ENCODE results near the gene HID1.

The HID1 gene

DNA sequence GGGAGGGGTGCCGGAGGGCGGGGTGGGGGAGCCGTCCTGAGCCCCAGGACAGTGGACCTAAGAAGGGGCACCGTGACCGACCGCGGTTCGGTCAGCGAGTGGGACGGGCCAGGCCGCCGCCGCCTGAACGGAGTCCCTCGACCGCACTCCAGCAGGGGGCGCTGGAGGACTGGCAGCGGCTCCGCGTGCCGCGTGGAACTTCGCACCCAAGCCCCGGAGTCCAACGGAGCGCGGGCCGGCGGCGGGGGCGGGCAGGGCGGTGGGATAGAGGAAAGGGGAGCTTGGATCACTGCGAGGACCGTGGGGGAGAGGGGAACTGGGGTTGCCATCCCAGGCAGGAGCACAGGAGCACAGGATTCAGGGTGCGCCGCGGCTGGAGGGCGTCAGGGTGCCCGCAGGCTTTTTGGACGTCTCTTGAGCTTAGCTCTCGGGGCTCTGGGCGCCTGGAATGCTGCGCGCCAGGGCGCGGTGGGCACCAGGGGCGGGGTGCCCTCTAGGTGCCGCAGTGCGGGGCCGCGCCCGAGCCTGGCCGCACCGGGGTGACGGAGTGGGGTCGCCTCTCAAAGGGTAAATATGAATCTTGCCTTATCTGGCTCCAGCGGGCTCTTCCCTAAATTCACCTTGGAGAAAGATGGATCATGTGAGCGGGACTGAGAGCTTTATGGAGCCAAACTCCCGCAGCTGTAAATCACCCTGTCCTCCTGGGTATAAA is 48.9 kb downstream of the HID1 start:
- Histone ChIP-seq H3K36me3 (ENCODE audit: control insufficient read depth, insufficient read depth, low read length, severe bottlenecking) (no peaks in the 10 kb centered on the region), H3K9ac (ENCODE audit: low read length) (no peak overlapping the region), H3K9me3 (ENCODE audit: control insufficient read depth, low read length) (no peaks in the 10 kb centered on the region), H3K4me3 (ENCODE audit: low read length) (no peak overlapping the region), H3K4me1 (ENCODE audit: control insufficient read depth, insufficient read depth, low read length) (no peaks in the 10 kb centered on the region), H3K27me3 (replicated peaks; ENCODE audit: control insufficient read depth, insufficient read depth, low read length) (peaks cover 60% of the 10 kb centered on the region)
- DNase-seq (ENCODE audit: low read depth): peak; percentile 78

DNA sequence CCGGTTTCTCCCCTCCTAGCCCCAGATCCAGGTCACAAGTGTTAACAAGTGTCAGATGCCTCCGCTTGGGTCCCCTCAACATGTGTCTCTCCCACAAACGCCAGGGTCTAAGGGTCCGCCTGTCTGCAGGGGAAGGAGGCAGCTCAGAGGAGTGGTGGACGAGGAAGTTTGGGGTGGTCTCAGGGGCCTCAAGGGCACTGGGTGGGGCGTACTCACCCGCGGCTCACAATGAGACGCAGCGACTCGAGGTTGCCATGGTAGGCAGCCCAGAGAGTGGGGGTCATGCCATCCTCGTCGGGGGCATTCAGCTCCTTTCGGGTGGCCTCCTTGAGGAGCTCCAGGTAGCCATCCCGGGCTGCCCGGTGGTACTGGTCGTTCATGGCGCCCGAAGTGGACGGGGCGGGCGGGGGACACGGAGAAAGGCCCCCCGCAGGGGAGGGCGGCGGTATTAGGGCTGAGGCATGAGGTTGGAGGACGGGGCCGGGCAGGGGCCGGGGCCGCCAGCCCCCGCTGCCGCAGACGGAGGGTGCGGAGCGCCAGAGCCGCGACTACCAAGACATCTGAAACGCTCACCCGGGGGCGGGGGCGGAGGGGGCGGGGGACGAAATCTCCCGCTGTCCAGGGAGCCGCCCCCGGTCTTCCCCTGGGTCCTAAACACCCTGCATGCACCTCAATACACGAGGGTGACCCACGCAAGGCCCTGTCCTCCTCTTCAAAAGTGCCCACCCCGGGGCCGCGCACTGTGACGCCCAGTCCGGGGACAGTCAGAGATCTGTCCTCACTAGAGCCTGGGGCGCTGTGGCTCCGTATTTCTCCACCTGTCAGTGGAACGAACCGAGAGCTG is 49.6 kb downstream of the HID1 start, which contains the start of gene USH1G:
USH1G (minus strand) TSS at position 562 of the 844 bp plus-strand sequence; CDS start at position 380, 182 bp downstream.
- peak; percentile 34 for DNase-seq (ENCODE audit: low read depth)
- Histone ChIP-seq H3K27me3 (replicated peaks; ENCODE audit: control insufficient read depth, insufficient read depth, low read length) (peaks cover 57% of the 10 kb centered on the region), H3K4me1 (ENCODE audit: control insufficient read depth, insufficient read depth, low read length) (no peaks in the 10 kb centered on the region), H3K9me3 (ENCODE audit: control insufficient read depth, low read length) (no peaks in the 10 kb centered on the region), H3K9ac (ENCODE audit: low read length) (no peak within 1 kb of the TSS), H3K36me3 (ENCODE audit: control insufficient read depth, insufficient read depth, low read length, severe bottlenecking) (no peaks in the 10 kb centered on the region), H3K4me3 (ENCODE audit: low read length) (no peak within 1 kb of the TSS)

DNA sequence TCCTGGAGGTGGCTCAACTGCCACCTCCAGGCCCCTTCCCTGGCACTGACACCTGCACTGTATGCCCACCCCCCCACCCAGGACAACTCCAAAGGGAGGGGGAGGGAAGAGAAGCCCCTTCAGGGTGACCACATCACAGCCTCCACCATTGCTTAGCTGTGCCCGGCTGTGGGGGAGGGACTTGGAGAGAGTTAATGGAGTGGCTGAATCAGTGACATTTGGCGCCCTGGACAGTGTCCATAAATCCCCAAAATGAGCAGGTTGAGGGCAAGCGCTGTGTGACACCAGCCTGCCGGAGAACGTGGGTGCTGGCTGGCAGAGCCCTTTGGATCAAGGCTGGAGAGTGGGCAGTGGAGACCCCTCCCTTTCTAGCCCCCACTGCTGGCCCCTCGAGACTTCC is 50.4 kb downstream of the HID1 start:
- Histone ChIP-seq H3K27me3 (replicated peaks; ENCODE audit: control insufficient read depth, insufficient read depth, low read length) (peaks cover 58% of the 10 kb centered on the region), H3K4me1 (ENCODE audit: control insufficient read depth, insufficient read depth, low read length) (no peaks in the 10 kb centered on the region), H3K9me3 (ENCODE audit: control insufficient read depth, low read length) (no peaks in the 10 kb centered on the region), H3K36me3 (ENCODE audit: control insufficient read depth, insufficient read depth, low read length, severe bottlenecking) (no peaks in the 10 kb centered on the region), H3K4me3 (ENCODE audit: low read length) (no peak overlapping the region), H3K9ac (ENCODE audit: low read length) (no peak overlapping the region)
- DNase-seq (ENCODE audit: low read depth): no peak

DNA sequence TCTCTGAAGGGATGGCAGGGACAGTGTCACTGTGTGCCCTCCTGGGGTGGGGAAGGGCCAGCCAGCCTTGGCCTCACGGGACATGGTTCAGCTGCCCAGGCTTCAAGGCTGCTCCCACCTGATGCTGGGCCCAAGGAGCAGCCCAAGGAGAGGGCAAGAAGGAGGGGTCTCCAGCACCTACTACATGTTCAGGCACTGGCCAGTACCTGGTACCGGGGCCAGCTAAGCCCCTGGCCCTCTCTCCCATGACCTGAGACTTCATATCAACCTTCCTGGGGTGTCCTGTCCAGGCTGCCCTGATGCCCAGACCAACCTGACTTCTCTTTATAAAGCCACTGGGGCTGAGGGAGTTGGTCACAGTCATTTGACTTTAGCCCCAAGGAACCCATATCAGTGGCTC is 50.8 kb downstream of the HID1 start:
- Histone ChIP-seq H3K4me3 (ENCODE audit: low read length) (no peak overlapping the region), H3K27me3 (replicated peaks; ENCODE audit: control insufficient read depth, insufficient read depth, low read length) (peaks cover 62% of the 10 kb centered on the region), H3K36me3 (ENCODE audit: control insufficient read depth, insufficient read depth, low read length, severe bottlenecking) (no peaks in the 10 kb centered on the region), H3K4me1 (ENCODE audit: control insufficient read depth, insufficient read depth, low read length) (no peaks in the 10 kb centered on the region), H3K9me3 (ENCODE audit: control insufficient read depth, low read length) (no peaks in the 10 kb centered on the region), H3K9ac (ENCODE audit: low read length) (no peak overlapping the region)
- DNase-seq (ENCODE audit: low read depth): no peak

DNA sequence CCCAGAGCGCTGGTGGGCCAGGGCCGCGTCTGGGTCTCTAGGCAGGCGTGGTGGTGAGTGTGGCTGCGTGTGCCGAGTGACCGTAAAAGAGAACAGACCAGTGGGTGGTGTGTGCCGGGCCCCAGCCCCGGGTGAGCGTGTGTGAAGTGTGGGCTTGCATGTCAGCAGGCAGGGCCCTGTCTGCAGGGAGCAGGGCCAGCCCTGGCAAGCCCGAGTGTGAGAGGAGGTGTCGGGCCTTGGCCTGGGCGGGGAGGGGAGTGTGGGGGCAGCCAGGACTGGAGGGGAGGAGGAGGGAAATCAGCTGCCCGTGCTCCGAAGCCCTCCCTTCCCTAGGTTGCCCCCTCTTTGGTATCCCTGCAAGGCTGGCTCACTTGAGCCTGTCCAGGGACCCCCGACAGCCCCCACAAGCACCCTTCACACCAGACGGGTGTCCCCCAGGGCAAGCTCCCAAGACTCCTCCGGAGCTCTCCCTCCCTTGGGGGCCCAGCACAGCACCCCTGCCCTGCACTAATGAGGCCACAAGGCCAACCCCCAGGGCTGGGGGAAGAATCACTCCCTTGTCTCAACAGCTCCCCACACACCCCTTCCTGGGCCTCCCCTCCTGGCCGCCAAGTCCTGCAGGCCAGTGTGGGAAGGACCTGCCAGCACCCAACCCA is 51.4 kb downstream of the HID1 start:
- Histone ChIP-seq H3K36me3 (ENCODE audit: control insufficient read depth, insufficient read depth, low read length, severe bottlenecking) (no peaks in the 10 kb centered on the region), H3K27me3 (replicated peaks; ENCODE audit: control insufficient read depth, insufficient read depth, low read length) (peaks cover 65% of the 10 kb centered on the region), H3K9me3 (ENCODE audit: control insufficient read depth, low read length) (no peaks in the 10 kb centered on the region), H3K4me3 (ENCODE audit: low read length) (no peak overlapping the region), H3K9ac (ENCODE audit: low read length) (no peak overlapping the region), H3K4me1 (ENCODE audit: control insufficient read depth, insufficient read depth, low read length) (no peaks in the 10 kb centered on the region)
- no peak for DNase-seq (ENCODE audit: low read depth)

- Histone ChIP-seq H3K36me3 (ENCODE audit: control insufficient read depth, insufficient read depth, low read length, severe bottlenecking) (no peaks in the 10 kb centered on the region), H3K4me1 (ENCODE audit: control insufficient read depth, insufficient read depth, low read length) (no peaks in the 10 kb centered on the region), H3K4me3 (ENCODE audit: low read length) (no peak overlapping the region), H3K9me3 (ENCODE audit: control insufficient read depth, low read length) (no peaks in the 10 kb centered on the region), H3K9ac (ENCODE audit: low read length) (no peak overlapping the region), H3K27me3 (replicated peaks; ENCODE audit: control insufficient read depth, insufficient read depth, low read length) (peaks cover 60% of the 10 kb centered on the region)
- DNase-seq (ENCODE audit: low read depth): no peak
These were observed 51.9 kb downstream of the HID1 start for GRCh38 chr17:74920642-74921025.

- DNase-seq (ENCODE audit: low read depth): no peak
- H3K27me3 ChIP-seq (replicated peaks; ENCODE audit: control insufficient read depth, insufficient read depth, low read length): peaks cover 56% of the 10 kb centered on the region
These were observed 52.3 kb downstream of the HID1 start for GRCh38 chr17:74920306-74920620.

GRCh38 chr17:74919440-74920305 is 52.9 kb downstream of the HID1 start:
- Histone ChIP-seq H3K4me3 (ENCODE audit: low read length) (no peak overlapping the region), H3K4me1 (ENCODE audit: control insufficient read depth, insufficient read depth, low read length) (no peaks in the 10 kb centered on the region), H3K9ac (ENCODE audit: low read length) (no peak overlapping the region), H3K36me3 (ENCODE audit: control insufficient read depth, insufficient read depth, low read length, severe bottlenecking) (no peaks in the 10 kb centered on the region), H3K9me3 (ENCODE audit: control insufficient read depth, low read length) (no peaks in the 10 kb centered on the region), H3K27me3 (replicated peaks; ENCODE audit: control insufficient read depth, insufficient read depth, low read length) (peaks cover 53% of the 10 kb centered on the region)
- DNase-seq (ENCODE audit: low read depth): no peak

More at GRCh38 chr17:74920306-74920620, 52.3 kb downstream of the HID1 start:
- no peaks in the 10 kb centered on the region for H3K9me3 ChIP-seq (ENCODE audit: control insufficient read depth, low read length)
- H3K9ac ChIP-seq (ENCODE audit: low read length): no peak overlapping the region
- no peaks in the 10 kb centered on the region for H3K36me3 ChIP-seq (ENCODE audit: control insufficient read depth, insufficient read depth, low read length, severe bottlenecking)
- H3K4me1 ChIP-seq (ENCODE audit: control insufficient read depth, insufficient read depth, low read length): no peaks in the 10 kb centered on the region
- H3K4me3 ChIP-seq (ENCODE audit: low read length): no peak overlapping the region

- Histone ChIP-seq H3K4me1 (ENCODE audit: control insufficient read depth, insufficient read depth, low read length) (no peaks in the 10 kb centered on the region), H3K9me3 (ENCODE audit: control insufficient read depth, low read length) (no peaks in the 10 kb centered on the region), H3K4me3 (ENCODE audit: low read length) (no peak overlapping the region), H3K9ac (ENCODE audit: low read length) (no peak overlapping the region), H3K27me3 (replicated peaks; ENCODE audit: control insufficient read depth, insufficient read depth, low read length) (peaks cover 46% of the 10 kb centered on the region), H3K36me3 (ENCODE audit: control insufficient read depth, insufficient read depth, low read length, severe bottlenecking) (no peaks in the 10 kb centered on the region)
- no peak for DNase-seq (ENCODE audit: low read depth)
These were observed 53.7 kb downstream of the HID1 start for GRCh38 chr17:74918906-74919305.

- Histone ChIP-seq H3K4me1 (ENCODE audit: control insufficient read depth, insufficient read depth, low read length) (no peaks in the 10 kb centered on the region), H3K9me3 (ENCODE audit: control insufficient read depth, low read length) (no peaks in the 10 kb centered on the region), H3K36me3 (ENCODE audit: control insufficient read depth, insufficient read depth, low read length, severe bottlenecking) (no peaks in the 10 kb centered on the region), H3K9ac (ENCODE audit: low read length) (no peak overlapping the region), H3K27me3 (replicated peaks; ENCODE audit: control insufficient read depth, insufficient read depth, low read length) (peaks cover 39% of the 10 kb centered on the region), H3K4me3 (ENCODE audit: low read length) (no peak overlapping the region)
- no peak for DNase-seq (ENCODE audit: low read depth)
These were observed 55.1 kb downstream of the HID1 start for GRCh38 chr17:74917430-74917829.

DNA sequence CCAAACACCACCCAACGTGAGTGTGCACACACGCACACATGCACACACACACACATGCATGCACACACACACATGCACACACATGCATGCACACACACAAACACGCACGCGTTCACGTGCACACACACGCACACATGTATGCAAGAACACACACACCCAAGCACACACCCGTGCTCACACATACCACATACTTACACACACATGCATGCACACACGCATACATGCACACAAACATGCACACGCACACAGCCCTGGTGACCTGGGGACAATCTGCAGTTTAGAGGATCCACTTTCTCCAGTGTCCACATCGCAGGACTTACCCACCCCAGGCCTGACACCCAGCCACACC is 55.7 kb downstream of the HID1 start:
- no peak overlapping the region for H3K4me3 ChIP-seq (ENCODE audit: low read length)

More for the DNA sequence above, 55.7 kb downstream of the HID1 start:
- H3K9ac ChIP-seq (ENCODE audit: low read length): no peak overlapping the region
- DNase-seq (ENCODE audit: low read depth): no peak
- H3K36me3 ChIP-seq (ENCODE audit: control insufficient read depth, insufficient read depth, low read length, severe bottlenecking): no peaks in the 10 kb centered on the region
- peaks cover 35% of the 10 kb centered on the region for H3K27me3 ChIP-seq (replicated peaks; ENCODE audit: control insufficient read depth, insufficient read depth, low read length)
- no peaks in the 10 kb centered on the region for H3K4me1 ChIP-seq (ENCODE audit: control insufficient read depth, insufficient read depth, low read length)
- H3K9me3 ChIP-seq (ENCODE audit: control insufficient read depth, low read length): no peaks in the 10 kb centered on the region
